ENCODE data around the gene ST6GALNAC1.

ST6GALNAC1 gene

DNA sequence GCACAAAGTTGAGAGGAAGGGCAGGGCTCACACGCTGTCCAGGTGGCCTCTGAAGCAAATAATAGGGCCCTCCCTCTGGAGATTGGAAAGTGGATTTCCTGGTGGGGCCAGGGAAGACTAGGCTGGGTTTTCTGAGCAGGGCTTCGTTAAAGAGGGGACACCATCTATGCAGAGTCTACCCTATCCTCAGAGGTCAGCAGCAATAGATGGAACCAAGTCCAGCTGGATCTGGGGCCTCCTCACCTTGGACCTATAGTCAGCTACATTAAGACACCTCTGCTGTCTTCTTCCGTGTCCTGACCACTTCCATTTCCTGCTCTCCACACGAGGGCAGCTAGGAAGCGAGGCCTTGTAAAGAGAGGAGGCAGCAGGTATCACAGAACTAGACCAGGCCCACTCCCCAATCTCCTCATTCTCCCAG is 14.7 kb upstream of the ST6GALNAC1 start:
- no peak overlapping the region for H2AFZ ChIP-seq (ENCODE audit: low read length)
- no peaks in the 10 kb centered on the region for H3K27me3 ChIP-seq (ENCODE audit: insufficient read depth, low read length)
- H3K36me3 ChIP-seq (ENCODE audit: insufficient read depth, low read length): no peaks in the 10 kb centered on the region
- H3K4me3 ChIP-seq (ENCODE audit: low read depth, low read length, poor library complexity, severe bottlenecking): no peak overlapping the region
- no peak for TF ChIP-seq EZH2 (IDR thresholded peaks at IDR 0.05; ENCODE audit: borderline replicate concordance, low read length)
- TF ChIP-seq CTCF (IDR thresholded peaks at IDR 0.05; ENCODE audit: low read length): no peak
- H3F3A ChIP-seq (ENCODE audit: insufficient read depth, low read length): no peaks in the 10 kb centered on the region
- H3K79me2 ChIP-seq (ENCODE audit: insufficient read depth, low read length): no peaks in the 10 kb centered on the region
- peaks cover 8% of the 10 kb centered on the region for H3K4me1 ChIP-seq (ENCODE audit: insufficient read depth, low read length, severe bottlenecking)
- H4K20me1 ChIP-seq (ENCODE audit: insufficient read depth, low read length): no peaks in the 10 kb centered on the region
- no peaks in the 10 kb centered on the region for H3K9me2 ChIP-seq (ENCODE audit: low read depth, low read length)
- no peak overlapping the region for H3K9ac ChIP-seq (ENCODE audit: low read length)
- no peak overlapping the region for H3K4me2 ChIP-seq (ENCODE audit: low read length)
- no peak overlapping the region for H3K27ac ChIP-seq (ENCODE audit: low read depth, low read length, poor library complexity, severe bottlenecking)
- no peaks in the 10 kb centered on the region for H3K9me3 ChIP-seq (ENCODE audit: low read length)

- no peaks in the 10 kb centered on the region for H4K20me1 ChIP-seq (ENCODE audit: insufficient read depth, low read length)
- peaks cover 8% of the 10 kb centered on the region for H3K4me1 ChIP-seq (ENCODE audit: insufficient read depth, low read length, severe bottlenecking)
- no peak overlapping the region for H3K4me2 ChIP-seq (ENCODE audit: low read length)
- H3K4me3 ChIP-seq (ENCODE audit: low read depth, low read length, poor library complexity, severe bottlenecking): no peak overlapping the region
- no peaks in the 10 kb centered on the region for H3K9me3 ChIP-seq (ENCODE audit: low read length)
- TF ChIP-seq CTCF (IDR thresholded peaks at IDR 0.05; ENCODE audit: low read length): no peak
- H2AFZ ChIP-seq (ENCODE audit: low read length): no peak overlapping the region
- H3K36me3 ChIP-seq (ENCODE audit: insufficient read depth, low read length): no peaks in the 10 kb centered on the region
- no peaks in the 10 kb centered on the region for H3F3A ChIP-seq (ENCODE audit: insufficient read depth, low read length)
- H3K9me2 ChIP-seq (ENCODE audit: low read depth, low read length): no peaks in the 10 kb centered on the region
- H3K79me2 ChIP-seq (ENCODE audit: insufficient read depth, low read length): no peaks in the 10 kb centered on the region
- H3K27ac ChIP-seq (ENCODE audit: low read depth, low read length, poor library complexity, severe bottlenecking): no peak overlapping the region
- H3K27me3 ChIP-seq (ENCODE audit: insufficient read depth, low read length): no peaks in the 10 kb centered on the region
- H3K9ac ChIP-seq (ENCODE audit: low read length): no peak overlapping the region
Observed at GRCh38 chr17:76657505-76658241, 14.1 kb upstream of the ST6GALNAC1 start.

DNA sequence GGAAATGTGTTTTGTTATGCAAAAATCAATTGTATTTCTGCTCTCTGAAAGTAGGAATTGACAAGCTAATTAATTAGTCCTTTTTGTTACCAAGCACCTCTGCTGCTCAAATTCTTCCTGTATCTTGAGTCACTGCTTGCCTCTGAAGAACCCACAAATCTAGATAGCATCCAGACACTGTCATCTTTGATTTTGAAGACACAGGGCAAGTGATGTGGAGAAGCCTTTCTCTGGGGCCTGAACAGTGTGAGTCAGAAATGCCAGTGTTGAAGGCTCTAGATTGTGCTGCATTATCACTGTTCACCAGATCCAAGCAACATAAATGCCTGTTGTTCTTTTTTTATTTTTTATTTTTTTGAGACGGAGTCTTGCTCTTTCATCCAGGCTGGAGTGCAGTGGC is 10.9 kb upstream of the ST6GALNAC1 start:
- H3F3A ChIP-seq (ENCODE audit: insufficient read depth, low read length): no peaks in the 10 kb centered on the region
- H3K4me2 ChIP-seq (ENCODE audit: low read length): no peak overlapping the region
- no peaks in the 10 kb centered on the region for H3K36me3 ChIP-seq (ENCODE audit: insufficient read depth, low read length)
- no peaks in the 10 kb centered on the region for H3K79me2 ChIP-seq (ENCODE audit: insufficient read depth, low read length)
- no peak overlapping the region for H2AFZ ChIP-seq (ENCODE audit: low read length)
- no peaks in the 10 kb centered on the region for H3K27me3 ChIP-seq (ENCODE audit: insufficient read depth, low read length)
- TF ChIP-seq EZH2 (IDR thresholded peaks at IDR 0.05; ENCODE audit: borderline replicate concordance, low read length): no peak
- no peak for TF ChIP-seq CTCF (IDR thresholded peaks at IDR 0.05; ENCODE audit: low read length)
- no peak overlapping the region for H3K9ac ChIP-seq (ENCODE audit: low read length)
- no peaks in the 10 kb centered on the region for H3K9me3 ChIP-seq (ENCODE audit: low read length)
- H3K27ac ChIP-seq (ENCODE audit: low read depth, low read length, poor library complexity, severe bottlenecking): no peak overlapping the region
- H4K20me1 ChIP-seq (ENCODE audit: insufficient read depth, low read length): no peaks in the 10 kb centered on the region
- H3K9me2 ChIP-seq (ENCODE audit: low read depth, low read length): no peaks in the 10 kb centered on the region
- H3K4me3 ChIP-seq (ENCODE audit: low read depth, low read length, poor library complexity, severe bottlenecking): no peak overlapping the region
- no peaks in the 10 kb centered on the region for H3K4me1 ChIP-seq (ENCODE audit: insufficient read depth, low read length, severe bottlenecking)

All from OCI-LY1 (cell line).